ENCODE data around the gene GMDS.

The GMDS gene

GRCh38 chr6:2194643-2195042 lies 50.8 kb downstream of the GMDS start:
- Histone ChIP-seq H3K79me2 (ENCODE audit: low read length) (no peaks in the 10 kb centered on the region), H3K9ac (ENCODE audit: low read length) (no peak overlapping the region), H3K4me2 (ENCODE audit: low read depth, low read length) (no peak overlapping the region), H3K9me2 (replicated peaks; ENCODE audit: insufficient read depth, low read length) (no peaks in the 10 kb centered on the region), H3K4me1 (ENCODE audit: low read length) (no peaks in the 10 kb centered on the region), H3K9me3 (replicated peaks; ENCODE audit: insufficient read depth, low read length) (no peaks in the 10 kb centered on the region), H3K27ac (ENCODE audit: low read length) (no peak overlapping the region), H2AFZ (ENCODE audit: low read length) (no peak overlapping the region), H3K27me3 (replicated peaks; ENCODE audit: insufficient read depth, low read length) (no peaks in the 10 kb centered on the region), H3K36me3 (replicated peaks; ENCODE audit: insufficient read depth, low read length) (no peaks in the 10 kb centered on the region), H3F3A (ENCODE audit: insufficient read depth, low read length) (no peaks in the 10 kb centered on the region), H3K4me3 (ENCODE audit: low read length) (no peak overlapping the region), H4K20me1 (ENCODE audit: insufficient read depth, low read length) (no peaks in the 10 kb centered on the region)
- DNase-seq = no peak
- TF ChIP-seq CTCF (IDR thresholded peaks at IDR 0.05; ENCODE audit: low read length) (no peak), EZH2 (optimal IDR thresholded peaks at IDR 0.05; ENCODE audit: low read depth, low read length) (no peak), EZH2phosphoT487 (IDR thresholded peaks at IDR 0.05; ENCODE audit: low read length) (no peak)

GRCh38 chr6:2193931-2194330 lies 51.5 kb downstream of the GMDS start:
- no peak for DNase-seq
- Histone ChIP-seq H3K4me2 (ENCODE audit: low read depth, low read length) (no peak overlapping the region), H3K9me2 (replicated peaks; ENCODE audit: insufficient read depth, low read length) (no peaks in the 10 kb centered on the region), H3K4me3 (ENCODE audit: low read length) (no peak overlapping the region), H3K27me3 (replicated peaks; ENCODE audit: insufficient read depth, low read length) (no peaks in the 10 kb centered on the region), H4K20me1 (ENCODE audit: insufficient read depth, low read length) (no peaks in the 10 kb centered on the region), H3K4me1 (ENCODE audit: low read length) (no peaks in the 10 kb centered on the region), H3K36me3 (replicated peaks; ENCODE audit: insufficient read depth, low read length) (no peaks in the 10 kb centered on the region), H2AFZ (ENCODE audit: low read length) (no peak overlapping the region), H3K9ac (ENCODE audit: low read length) (no peak overlapping the region), H3K27ac (ENCODE audit: low read length) (no peak overlapping the region), H3F3A (ENCODE audit: insufficient read depth, low read length) (no peaks in the 10 kb centered on the region), H3K79me2 (ENCODE audit: low read length) (no peaks in the 10 kb centered on the region), H3K9me3 (replicated peaks; ENCODE audit: insufficient read depth, low read length) (no peaks in the 10 kb centered on the region)
- TF ChIP-seq CTCF (IDR thresholded peaks at IDR 0.05; ENCODE audit: low read length) (no peak), EZH2phosphoT487 (IDR thresholded peaks at IDR 0.05; ENCODE audit: low read length) (no peak), EZH2 (optimal IDR thresholded peaks at IDR 0.05; ENCODE audit: low read depth, low read length) (no peak)

- no peak overlapping the region for H3K9ac ChIP-seq (ENCODE audit: low read length)
- H3K79me2 ChIP-seq (ENCODE audit: low read length) = no peaks in the 10 kb centered on the region
- no peaks in the 10 kb centered on the region for H3K9me2 ChIP-seq (replicated peaks; ENCODE audit: insufficient read depth, low read length)
- H4K20me1 ChIP-seq (ENCODE audit: insufficient read depth, low read length) = no peaks in the 10 kb centered on the region
- H3F3A ChIP-seq (ENCODE audit: insufficient read depth, low read length) = no peaks in the 10 kb centered on the region
- DNase-seq = no peak
- H2AFZ ChIP-seq (ENCODE audit: low read length) = no peak overlapping the region
- H3K4me1 ChIP-seq (ENCODE audit: low read length) = no peaks in the 10 kb centered on the region
- H3K4me2 ChIP-seq (ENCODE audit: low read depth, low read length) = no peak overlapping the region
- TF ChIP-seq EZH2 (optimal IDR thresholded peaks at IDR 0.05; ENCODE audit: low read depth, low read length) = no peak
- TF ChIP-seq CTCF (IDR thresholded peaks at IDR 0.05; ENCODE audit: low read length) = no peak
- no peak overlapping the region for H3K4me3 ChIP-seq (ENCODE audit: low read length)
- no peaks in the 10 kb centered on the region for H3K36me3 ChIP-seq (replicated peaks; ENCODE audit: insufficient read depth, low read length)
- no peaks in the 10 kb centered on the region for H3K9me3 ChIP-seq (replicated peaks; ENCODE audit: insufficient read depth, low read length)
- no peaks in the 10 kb centered on the region for H3K27me3 ChIP-seq (replicated peaks; ENCODE audit: insufficient read depth, low read length)
- H3K27ac ChIP-seq (ENCODE audit: low read length) = no peak overlapping the region
These were observed 52.4 kb downstream of the GMDS start for GRCh38 chr6:2192976-2193375.
